B cell (primary cell): ENCODE data around the gene RALB. TPM values are rescaled to one million over a fixed set of nuclear protein-coding genes. Genes with fewer than 3 reads are reported as not detected.

ENCODE experiments used
- ATAC-seq: fragments of 200-7000 bp; cut with Tn5 transposase; one replicate; pipeline ENCODE4 v1.10.0; 2021; ENCODE audit warnings: low read depth, mild to moderate bottlenecking, moderate number of reproducible peaks, moderate library complexity
- CTCF ChIA-PET: fragments of 350-600 bp; sonication (Branson Sonifier 250); formaldehyde crosslinking; loops from one replicate; lab custom pipeline; 2021; ENCODE audit warnings: antibody characterized with exemption, inconsistent platforms; lab: Charles Lee
- POLR2A ChIA-PET: fragments of 350-600 bp; sonication (Branson Sonifier 250); formaldehyde crosslinking; loops from one replicate; lab custom pipeline; 2021; ENCODE audit warnings: antibody characterized with exemption; lab: Charles Lee
- DNase-seq: peaks from one replicate; pipeline ENCODE4 v3.0.0; 2013
- H2AFZ ChIP-seq: 2 replicates; pipeline ENCODE4 v1.6.1; 2012; ENCODE audit warnings: mild to moderate bottlenecking, low read depth, low read length; ENCODE audit not compliant: insufficient read depth, poor library complexity, severe bottlenecking
- H3K27ac ChIP-seq, 2 donors: 1 replicate in 1 of 2; 2 replicates in 1 of 2; pipeline ENCODE4 v1.5.1; 2012 to 2013; ENCODE audit warnings: low read length in 2 of 2, mild to moderate bottlenecking in 2 of 2, moderate library complexity in 1 of 2
- H3K27me3 ChIP-seq, 4 experiments: fragments of 200-600 bp in 1 of 4; sonication (generic) in 1 of 4; replicated peaks in 1 of 4; 1 replicate in 2 of 4; 2 replicates in 2 of 4; pipeline versions ENCODE4 v1.6.1 to v1.7.0; 2013 to 2016; ENCODE audit warnings: low read length in 3 of 4, mild to moderate bottlenecking in 2 of 4, mixed read lengths in 1 of 4, moderate library complexity in 1 of 4; ENCODE audit not compliant: insufficient read depth in 4 of 4, control insufficient read depth in 3 of 4; ENCODE audit errors: control extremely low read depth in 1 of 4
- H3K36me3 ChIP-seq, 2 experiments: replicated peaks in 1 of 2; 1 replicate in 1 of 2; 2 replicates in 1 of 2; pipeline versions ENCODE4 v1.6.1 to v1.7.1; 2013; ENCODE audit warnings: low read length in 1 of 2; ENCODE audit not compliant: insufficient read depth in 2 of 2, control insufficient read depth in 1 of 2; ENCODE audit errors: control extremely low read depth in 1 of 2, extremely low read depth in 1 of 2
- H3K4me1 ChIP-seq, 2 donors: fragments of 200-600 bp in 1 of 2; sonication (generic) in 1 of 2; 1 replicate in 1 of 2; 2 replicates in 1 of 2; pipeline versions ENCODE4 v1.5.1 to v1.6.1; 2013 to 2017; ENCODE audit warnings: low read length in 2 of 2; ENCODE audit not compliant: control insufficient read depth in 2 of 2, insufficient read depth in 2 of 2
- H3K4me2 ChIP-seq: replicated peaks from 2 replicates; pipeline ENCODE3; 2012; ENCODE audit warnings: mild to moderate bottlenecking, low read depth, low read length; ENCODE audit not compliant: poor library complexity, severe bottlenecking
- H3K4me3 ChIP-seq, 5 experiments: fragments of 200-600 bp in 1 of 5; sonication (generic) in 1 of 5; 1 replicate in 3 of 5; 2 replicates in 2 of 5; pipeline versions ENCODE4 v1.5.1 to v1.7.0; 2011 to 2016; ENCODE audit warnings: low read length in 4 of 5, mild to moderate bottlenecking in 4 of 5, low read depth in 2 of 5, control low read depth in 1 of 5, moderate library complexity in 1 of 5; ENCODE audit not compliant: insufficient read depth in 1 of 5; ENCODE audit errors: control extremely low read depth in 1 of 5, extremely low read depth in 1 of 5
- H3K79me2 ChIP-seq: fragments of 200-600 bp; sonication (generic); one replicate; pipeline ENCODE4 v1.6.0; 2016; ENCODE audit warnings: low read length; ENCODE audit not compliant: control insufficient read depth, insufficient read depth
- H3K9ac ChIP-seq: fragments of 200-600 bp; sonication (generic); 2 replicates; pipeline ENCODE4 v1.6.1; 2017; ENCODE audit warnings: mild to moderate bottlenecking, low read length, moderate library complexity
- H3K9me3 ChIP-seq, 3 donors: one replicate each; pipeline versions ENCODE4 v1.6.1 to v1.7.1; 2013; ENCODE audit warnings: low read length in 2 of 3; ENCODE audit not compliant: control insufficient read depth in 2 of 3, insufficient read depth in 1 of 3; ENCODE audit errors: control extremely low read depth in 1 of 3
- H4K20me1 ChIP-seq: 2 replicates; pipeline ENCODE4 v1.6.0; 2012; ENCODE audit warnings: mild to moderate bottlenecking, low read length; ENCODE audit not compliant: insufficient read depth, control insufficient read depth, poor library complexity, severe bottlenecking
- H3K27ac Mint-ChIP-seq: one replicate; pipeline ENCODE4 v1.8.0; 2021; ENCODE audit warnings: mixed read lengths
- H3K27me3 Mint-ChIP-seq: one replicate; pipeline ENCODE4 v1.8.0; 2021; ENCODE audit warnings: mixed read lengths
- H3K4me1 Mint-ChIP-seq: one replicate; pipeline ENCODE4 v1.8.0; 2021; ENCODE audit warnings: mixed read lengths
- H3K4me3 Mint-ChIP-seq: one replicate; pipeline ENCODE4 v1.8.0; 2021; ENCODE audit warnings: mixed read lengths
- H3K9me3 Mint-ChIP-seq: one replicate; pipeline ENCODE4 v1.8.0; 2022; ENCODE audit warnings: mixed read lengths; ENCODE audit not compliant: insufficient read depth
- EZH2 ChIP-seq: IDR thresholded peaks from 2 replicates; pipeline ENCODE4 v1.6.1; 2012; ENCODE audit warnings: borderline replicate concordance, low read depth, mild to moderate bottlenecking, moderate library complexity, low read length; ENCODE audit not compliant: insufficient read depth, poor library complexity, severe bottlenecking
- WGBS: methylation state at CpG from one replicate; pipeline ENCODE4 v1.1.5; 2013; ENCODE audit warnings: missing lambda C conversion rate; ENCODE audit not compliant: insufficient coverage; 5-methylcytosine and 5-hydroxymethylcytosine counted together
- intact Hi-C: fragments of 100-400 bp; cut with micrococcal nuclease; formaldehyde crosslinking; loops from one replicate; pipeline ENCODE4 v1.10.0; 2022
- polyA plus RNA-seq: library from polyadenylated mRNA; depleted of rRNA; stranded (reverse); fragments of >200 nt; gene quantifications from 2 replicates; pipeline ENCODE4 v1.2.3, GENCODE V29; 2012
- total RNA-seq, 2 donors: library from RNA; stranded (reverse); fragments of 120-200 nt in 1 of 2; gene quantifications; 1 replicate in 1 of 2; 2 replicates in 1 of 2; pipeline versions ENCODE4 v1.2.3 to v1.2.4, GENCODE V29; 2013 to 2022
- TF ChIP-seq, protein P1 (sequence below): fragments of 200-600 bp; IDR thresholded peaks from one replicate; pipeline ENCODE4 v1.8.0; 2022; ENCODE audit warnings: antibody characterized with exemption, mild to moderate bottlenecking

Gene RALB
- total and polyA plus RNA-seq, 2 donors (not counting 1 experiment from before 2014, with no cell fraction given): 19.3 to 35.9 TPM

DNA sequence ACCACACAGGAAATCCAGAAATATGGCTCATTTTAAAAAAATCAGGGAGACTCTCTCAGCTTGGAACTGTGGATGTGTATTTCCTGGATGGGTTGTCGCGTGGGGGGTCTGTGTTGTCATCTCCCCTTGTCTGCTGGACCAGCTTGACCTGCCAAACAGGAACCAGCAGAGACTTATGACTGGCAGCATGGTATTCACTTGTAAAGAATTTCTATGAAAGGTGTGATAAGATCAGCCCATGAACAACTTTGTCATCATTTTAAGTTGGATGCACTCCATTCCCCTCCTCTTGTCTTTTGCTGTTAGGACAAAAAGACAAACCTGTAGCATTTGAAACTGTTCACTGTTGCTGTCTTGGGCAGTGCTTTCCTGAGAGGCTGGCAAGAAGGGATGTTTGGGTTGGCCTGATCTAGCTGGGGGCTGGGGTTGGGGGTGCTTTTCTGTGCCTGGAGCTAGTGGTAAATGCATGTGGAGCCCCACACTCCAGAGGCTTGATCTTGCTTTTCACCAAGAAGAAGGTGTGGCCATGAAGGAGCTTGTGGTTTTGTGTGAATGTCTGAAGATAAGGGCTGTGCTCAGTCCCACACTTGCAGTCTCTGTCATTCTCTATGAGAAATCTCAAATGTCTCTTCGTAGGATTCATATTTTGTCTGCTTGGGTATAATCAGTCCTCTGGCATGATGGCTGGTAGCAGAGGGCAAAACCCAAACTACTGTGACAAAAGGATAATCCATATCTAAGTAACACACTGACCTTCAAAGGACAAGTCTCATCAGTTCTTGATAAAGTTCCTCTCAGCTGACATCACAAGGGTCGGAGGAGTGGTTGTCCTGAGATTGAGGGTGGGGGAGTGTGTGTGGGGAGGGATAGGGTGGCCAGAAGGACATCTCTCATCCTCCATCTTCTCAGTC, 39.0 kb downstream of the RALB start:
- CTCF ChIA-PET: interaction anchor here (0.6 to 2.3 kb wide), 3 partner anchors 11 to 116 kb away, joined by 3 to 8 read pairs (median 4); no protein-coding TSS in a partner anchor
- ATAC-seq (no peak), DNase-seq (no peak)
- Histone ChIP-seq H3K4me3 (no peak overlapping the region), H2AFZ (no peak overlapping the region), H3K27me3 (no peaks in the 10 kb centered on the region), H3K79me2 (no peaks in the 10 kb centered on the region), H3K9me3 (no peaks in the 10 kb centered on the region), H3K4me2 (no peak overlapping the region), H4K20me1 (peaks cover 7% of the 10 kb centered on the region), H3K27ac (no peak overlapping the region), H3K36me3 (peaks cover 0 to 62% of the 10 kb centered on the region in 2 experiments), H3K9ac (no peak overlapping the region), H3K4me1 (peaks cover 7% of the 10 kb centered on the region in 2 donors)
- no peak for TF ChIP-seq EZH2
- TF ChIP-seq, protein P1, sequence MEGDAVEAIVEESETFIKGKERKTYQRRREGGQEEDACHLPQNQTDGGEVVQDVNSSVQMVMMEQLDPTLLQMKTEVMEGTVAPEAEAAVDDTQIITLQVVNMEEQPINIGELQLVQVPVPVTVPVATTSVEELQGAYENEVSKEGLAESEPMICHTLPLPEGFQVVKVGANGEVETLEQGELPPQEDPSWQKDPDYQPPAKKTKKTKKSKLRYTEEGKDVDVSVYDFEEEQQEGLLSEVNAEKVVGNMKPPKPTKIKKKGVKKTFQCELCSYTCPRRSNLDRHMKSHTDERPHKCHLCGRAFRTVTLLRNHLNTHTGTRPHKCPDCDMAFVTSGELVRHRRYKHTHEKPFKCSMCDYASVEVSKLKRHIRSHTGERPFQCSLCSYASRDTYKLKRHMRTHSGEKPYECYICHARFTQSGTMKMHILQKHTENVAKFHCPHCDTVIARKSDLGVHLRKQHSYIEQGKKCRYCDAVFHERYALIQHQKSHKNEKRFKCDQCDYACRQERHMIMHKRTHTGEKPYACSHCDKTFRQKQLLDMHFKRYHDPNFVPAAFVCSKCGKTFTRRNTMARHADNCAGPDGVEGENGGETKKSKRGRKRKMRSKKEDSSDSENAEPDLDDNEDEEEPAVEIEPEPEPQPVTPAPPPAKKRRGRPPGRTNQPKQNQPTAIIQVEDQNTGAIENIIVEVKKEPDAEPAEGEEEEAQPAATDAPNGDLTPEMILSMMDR: no peak
- H3K9me3 Mint-ChIP-seq: no peaks in the 10 kb centered on the region
- POLR2A ChIA-PET: no interaction called here
- 70% methylated on average over 2 of the region's 4 CpGs for WGBS
- peak overlapping the region; percentile 26 for H3K27ac Mint-ChIP-seq
- no peaks in the 10 kb centered on the region for H3K27me3 Mint-ChIP-seq
- intact Hi-C loops: no loop called here
- H3K4me3 Mint-ChIP-seq: no peak overlapping the region
- H3K4me1 Mint-ChIP-seq: peaks cover 25% of the 10 kb centered on the region
